Kidney (tissue), 14 donors: ENCODE results near the gene BCL2L12. TPM values are rescaled to one million over a fixed set of nuclear protein-coding genes. Genes with fewer than 3 reads are reported as not detected.
A peak's percentile ranks its signal among the peaks of the same experiment; 100 is the strongest.

Source experiments
- DNase-seq, 5 donors: peaks; one replicate each; pipeline ENCODE4 v3.0.0-alpha.2; 2013 to 2020
- FAIRE-seq: peaks from 2 replicates; lab custom pipeline; 2012; peaks lifted over from hg19 to GRCh38; lab: Jason Lieb, UNC
- H3K27ac ChIP-seq, 2 donors: one replicate each; pipeline ENCODE4 v1.7.0; 2013; ENCODE audit warnings: low read depth in 2 of 2, low read length in 2 of 2, inconsistent platforms in 1 of 2
- H3K27me3 ChIP-seq: one replicate; pipeline ENCODE4 v1.7.1; 2013; ENCODE audit warnings: low read length, inconsistent platforms; ENCODE audit not compliant: control insufficient read depth, insufficient read depth
- H3K36me3 ChIP-seq, 3 donors: one replicate each; pipeline versions ENCODE4 v1.7.0 to v1.7.1; 2013; ENCODE audit warnings: low read length in 3 of 3, control low read depth in 1 of 3, inconsistent platforms in 1 of 3; ENCODE audit not compliant: insufficient read depth in 3 of 3, control insufficient read depth in 2 of 3
- H3K4me1 ChIP-seq, 3 donors: one replicate each; pipeline versions ENCODE4 v1.7.0 to v1.7.1; 2013; ENCODE audit warnings: low read length in 3 of 3, inconsistent platforms in 1 of 3, low read depth in 1 of 3; ENCODE audit not compliant: control insufficient read depth in 2 of 3, insufficient read depth in 2 of 3
- H3K4me3 ChIP-seq, 3 donors: one replicate each; pipeline versions ENCODE4 v1.7.0 to v1.8.1; 2013; ENCODE audit warnings: low read length in 3 of 3, control low read depth in 1 of 3, inconsistent platforms in 1 of 3
- H3K9ac ChIP-seq, 3 donors: one replicate each; pipeline versions ENCODE4 v1.7.0 to v1.7.1; 2013; ENCODE audit warnings: low read length in 3 of 3, control low read depth in 1 of 3, inconsistent platforms in 1 of 3
- H3K9me3 ChIP-seq, 3 donors: one replicate each; pipeline versions ENCODE4 v1.7.0 to v1.7.1; 2013; ENCODE audit warnings: low read length in 3 of 3, control low read depth in 1 of 3, inconsistent platforms in 1 of 3; ENCODE audit not compliant: control insufficient read depth in 2 of 3, insufficient read depth in 1 of 3
- intact Hi-C: fragments of 100-400 bp; cut with DNase I; formaldehyde crosslinking; loops from one replicate; pipeline ENCODE4 v1.11.1; 2022
- polyA plus RNA-seq: library from polyadenylated mRNA; stranded (reverse); fragments of 350-450 nt; fragmentation: Illumina TruSeq; extraction: RNeasy Lipid Tissue Mini Kit (QIAGEN cat#74804); gene quantifications from one replicate; pipeline ENCODE4 v1.2.3, GENCODE V29; 2014; ENCODE audit warnings: low read depth, low replicate concordance; ENCODE audit not compliant: insufficient read depth
- total RNA-seq: library from RNA; stranded (reverse); fragmentation: NEBNext Ultra II Directional; extraction: Animal tissue kit (Norgen Biotek cat#: 25700); gene quantifications from one replicate; pipeline ENCODE4 v1.2.1, GENCODE V29; 2021
- TF ChIP-seq, protein P1 (sequence below): IDR thresholded peaks from 3 replicates; pipeline ENCODE4 v1.5.1; 2012; ENCODE audit warnings: mild to moderate bottlenecking, moderate library complexity, borderline replicate concordance; ENCODE audit not compliant: insufficient read depth; ENCODE audit errors: extremely low read depth
- donor health status: control.
- donor health status: control.
- donor health status: control.
- donor health status: control.
- donor health status: control.
- donor health status: DM: yes; HTN: yes; CAD: no.
- donor health status: Normal renal cell carcinoma (clear cell type).

BCL2L12 gene
- total and polyA plus RNA-seq, 2 donors from 2014 or later = 13.5 to 14.4 TPM

DNA sequence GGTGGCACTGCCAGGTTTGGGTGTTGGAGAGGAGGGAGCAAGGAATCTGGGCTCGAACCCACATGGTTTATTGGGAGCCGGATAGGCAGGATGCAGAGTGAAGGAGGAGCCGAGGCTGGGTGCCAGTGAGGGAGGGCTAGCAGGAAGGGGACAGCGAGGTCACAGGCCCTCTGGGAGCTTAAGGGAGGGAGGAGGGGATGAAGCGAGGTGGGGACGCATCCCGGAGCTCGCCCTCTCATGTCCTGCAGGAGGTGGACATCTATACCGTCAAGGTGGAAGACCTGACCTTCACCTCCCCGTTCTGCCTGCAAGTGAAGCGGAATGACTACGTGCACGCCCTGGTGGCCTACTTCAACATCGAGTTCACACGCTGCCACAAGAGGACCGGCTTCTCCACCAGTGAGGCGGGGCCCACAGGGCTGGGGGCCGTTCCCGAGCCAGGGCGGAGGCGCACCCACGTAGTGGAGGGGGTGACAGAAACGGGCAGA, 20.2 kb downstream of the BCL2L12 start:
- TF ChIP-seq, protein P1, sequence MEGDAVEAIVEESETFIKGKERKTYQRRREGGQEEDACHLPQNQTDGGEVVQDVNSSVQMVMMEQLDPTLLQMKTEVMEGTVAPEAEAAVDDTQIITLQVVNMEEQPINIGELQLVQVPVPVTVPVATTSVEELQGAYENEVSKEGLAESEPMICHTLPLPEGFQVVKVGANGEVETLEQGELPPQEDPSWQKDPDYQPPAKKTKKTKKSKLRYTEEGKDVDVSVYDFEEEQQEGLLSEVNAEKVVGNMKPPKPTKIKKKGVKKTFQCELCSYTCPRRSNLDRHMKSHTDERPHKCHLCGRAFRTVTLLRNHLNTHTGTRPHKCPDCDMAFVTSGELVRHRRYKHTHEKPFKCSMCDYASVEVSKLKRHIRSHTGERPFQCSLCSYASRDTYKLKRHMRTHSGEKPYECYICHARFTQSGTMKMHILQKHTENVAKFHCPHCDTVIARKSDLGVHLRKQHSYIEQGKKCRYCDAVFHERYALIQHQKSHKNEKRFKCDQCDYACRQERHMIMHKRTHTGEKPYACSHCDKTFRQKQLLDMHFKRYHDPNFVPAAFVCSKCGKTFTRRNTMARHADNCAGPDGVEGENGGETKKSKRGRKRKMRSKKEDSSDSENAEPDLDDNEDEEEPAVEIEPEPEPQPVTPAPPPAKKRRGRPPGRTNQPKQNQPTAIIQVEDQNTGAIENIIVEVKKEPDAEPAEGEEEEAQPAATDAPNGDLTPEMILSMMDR = no peak
- no peak for FAIRE-seq

DNA sequence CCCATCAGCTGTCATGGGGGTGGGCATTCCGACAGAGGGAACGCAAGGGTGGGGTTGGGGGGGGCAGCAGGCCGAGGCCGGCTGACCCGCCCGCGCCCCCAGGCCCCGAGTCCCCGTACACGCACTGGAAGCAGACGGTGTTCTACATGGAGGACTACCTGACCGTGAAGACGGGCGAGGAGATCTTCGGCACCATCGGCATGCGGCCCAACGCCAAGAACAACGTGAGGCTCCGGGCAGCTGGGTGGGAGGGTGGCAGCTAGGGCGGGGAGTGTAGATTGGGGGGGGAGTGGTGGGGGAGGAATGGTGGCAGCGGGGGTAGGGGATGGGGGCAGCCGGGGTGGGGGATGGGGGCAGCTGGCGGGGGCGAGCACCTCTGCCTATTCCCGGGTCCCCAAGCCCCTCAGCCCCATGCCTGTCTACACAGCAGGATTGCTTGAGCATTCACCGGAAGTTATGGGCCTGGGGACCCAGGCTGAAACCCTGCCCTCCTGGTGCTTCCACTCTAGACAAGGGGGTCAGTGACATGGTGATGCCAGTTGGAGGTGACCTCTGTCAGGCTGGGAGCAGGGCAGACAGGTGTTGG, 20.9 kb downstream of the BCL2L12 start:
- H3K9ac ChIP-seq = no peak overlapping the region
- TF ChIP-seq, protein P1 = no peak
- no peaks in the 10 kb centered on the region for H3K9me3 ChIP-seq
- peak in 2 of 5 donors; percentile 50 to 66 for DNase-seq
- peaks cover 0 to 20% (median 6%) of the 10 kb centered on the region in 3 donors for H3K4me1 ChIP-seq
- peak overlapping the region in 1 of 2 donors; percentile 32 for H3K27ac ChIP-seq
- H3K4me3 ChIP-seq = no peak overlapping the region
- intact Hi-C loops = no loop called here
- H3K27me3 ChIP-seq = no peaks in the 10 kb centered on the region
- peaks cover 0 to 24% (median 22%) of the 10 kb centered on the region in 3 donors for H3K36me3 ChIP-seq
- FAIRE-seq = no peak

More for the DNA sequence above, 20.2 kb downstream of the BCL2L12 start:
- Histone ChIP-seq H3K4me1 (peaks cover 0 to 20% (median 5%) of the 10 kb centered on the region in 3 donors), H3K27ac (no peak overlapping the region), H3K27me3 (no peaks in the 10 kb centered on the region), H3K4me3 (no peak overlapping the region), H3K36me3 (peaks cover 0 to 24% (median 22%) of the 10 kb centered on the region in 3 donors), H3K9ac (no peak overlapping the region), H3K9me3 (no peaks in the 10 kb centered on the region)
- DNase-seq = peak in 1 of 5 donors; percentile 56
- intact Hi-C loops = no loop called here

DNA sequence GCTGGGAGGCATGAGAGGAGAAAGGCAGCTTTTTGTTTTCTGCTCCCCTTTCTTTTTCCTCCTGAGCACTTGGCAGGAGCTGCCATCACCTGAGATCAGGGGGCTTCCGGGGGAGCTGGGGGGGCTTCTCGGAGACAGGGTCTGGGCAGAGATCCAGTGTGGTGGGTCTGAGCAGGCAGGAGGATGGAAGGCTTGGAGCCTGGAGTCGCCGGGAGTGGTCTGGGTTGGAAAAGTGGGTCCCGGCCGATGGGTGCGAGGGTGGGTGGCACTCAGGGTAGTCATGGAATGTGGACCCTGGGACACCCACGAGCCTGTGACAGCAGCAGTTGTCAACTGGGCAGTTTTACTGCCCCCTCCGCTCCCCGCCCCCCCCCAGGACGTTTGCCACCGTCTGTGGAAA, 21.4 kb downstream of the BCL2L12 start:
- Histone ChIP-seq H3K36me3 (peaks cover 0 to 21% (median 18%) of the 10 kb centered on the region in 3 donors), H3K27ac (peak overlapping the region in 1 of 2 donors; percentile 53), H3K4me3 (no peak overlapping the region), H3K9me3 (no peaks in the 10 kb centered on the region), H3K4me1 (peaks cover 0 to 20% (median 6%) of the 10 kb centered on the region in 3 donors), H3K27me3 (no peaks in the 10 kb centered on the region), H3K9ac (no peak overlapping the region)
- intact Hi-C loops = no loop called here
- TF ChIP-seq, protein P1 = no peak
- no peak for DNase-seq
- no peak for FAIRE-seq
